ENCODE data around the gene FBN2. TPM values are rescaled to one million over a fixed set of nuclear protein-coding genes. Genes with fewer than 3 reads are reported as not detected.

Gene FBN2
- 194 and 750 TPM in 2 replicates for total RNA-seq

GRCh38 chr5:128538000-128538249, at the start of gene FBN2:
Gene FBN2 (minus strand): TSS chr5:128538245. CDS start chr5:128537603, 642 bp downstream.

Small RNAs within 50 kb of the gene (small RNA-seq; reads per million reads assigned to genes)
- gene RF00019, result not detected

Measured in placental epithelial cell (primary cell).